DMS 273 treated with DMSO at 0.1 percent for 48 hours (cell line): Measurements from ENCODE around the gene CCDC184.
A peak's percentile ranks its signal among the peaks of the same experiment; 100 is the strongest.

Experiments used
- DNase-seq: peaks from one replicate; lab custom pipeline; 2025; lab: John Stamatoyannopoulos, UW

The CCDC184 gene

DNA sequence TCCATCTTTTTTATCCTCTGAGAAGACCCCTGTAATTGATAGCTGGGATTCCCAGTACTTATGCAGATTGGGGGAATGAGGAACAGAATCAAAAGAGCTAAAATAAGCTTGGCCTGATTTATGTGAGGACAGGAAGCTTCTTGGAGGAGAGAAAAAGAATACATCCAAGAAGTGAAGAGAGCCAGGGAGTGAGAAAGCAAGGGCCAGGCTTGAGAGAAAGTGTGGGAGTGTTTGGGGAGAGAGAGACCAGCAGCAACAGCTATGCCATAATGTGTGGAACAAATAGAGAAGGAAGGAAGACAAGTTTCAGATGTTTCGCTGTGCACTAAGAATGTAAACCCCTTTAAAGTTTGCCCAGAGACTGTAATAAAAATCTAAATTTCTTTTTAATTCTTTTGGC lies 4.0 kb upstream of the CCDC184 start:
- no peak for DNase-seq

- no peak for DNase-seq
Measured at GRCh38 chr12:48180424-48180823, 3.0 kb upstream of the CCDC184 start.

- DNase-seq, result no peak
Measured at GRCh38 chr12:48180857-48181495, 2.5 kb upstream of the CCDC184 start.

DNA sequence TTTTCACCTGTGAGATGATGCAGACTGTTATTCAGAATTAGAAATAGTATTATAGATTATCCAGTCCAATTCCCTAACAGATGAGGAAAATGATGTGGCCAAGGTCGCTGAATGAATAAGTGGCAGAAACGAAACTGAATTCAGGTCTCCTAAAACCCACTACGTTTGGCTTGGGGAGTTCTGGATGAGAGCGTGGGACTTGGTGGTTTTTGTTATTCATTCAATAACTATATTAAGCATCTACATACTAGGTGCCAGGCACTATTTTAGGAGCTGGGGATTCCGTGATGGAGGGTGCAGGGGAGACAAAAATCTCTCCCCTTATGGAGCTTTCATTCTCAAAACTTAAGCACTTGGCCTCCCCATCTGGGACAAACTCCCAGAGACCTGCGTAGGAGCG lies 813 bp upstream of the CCDC184 start:
- no peak for DNase-seq

DNA sequence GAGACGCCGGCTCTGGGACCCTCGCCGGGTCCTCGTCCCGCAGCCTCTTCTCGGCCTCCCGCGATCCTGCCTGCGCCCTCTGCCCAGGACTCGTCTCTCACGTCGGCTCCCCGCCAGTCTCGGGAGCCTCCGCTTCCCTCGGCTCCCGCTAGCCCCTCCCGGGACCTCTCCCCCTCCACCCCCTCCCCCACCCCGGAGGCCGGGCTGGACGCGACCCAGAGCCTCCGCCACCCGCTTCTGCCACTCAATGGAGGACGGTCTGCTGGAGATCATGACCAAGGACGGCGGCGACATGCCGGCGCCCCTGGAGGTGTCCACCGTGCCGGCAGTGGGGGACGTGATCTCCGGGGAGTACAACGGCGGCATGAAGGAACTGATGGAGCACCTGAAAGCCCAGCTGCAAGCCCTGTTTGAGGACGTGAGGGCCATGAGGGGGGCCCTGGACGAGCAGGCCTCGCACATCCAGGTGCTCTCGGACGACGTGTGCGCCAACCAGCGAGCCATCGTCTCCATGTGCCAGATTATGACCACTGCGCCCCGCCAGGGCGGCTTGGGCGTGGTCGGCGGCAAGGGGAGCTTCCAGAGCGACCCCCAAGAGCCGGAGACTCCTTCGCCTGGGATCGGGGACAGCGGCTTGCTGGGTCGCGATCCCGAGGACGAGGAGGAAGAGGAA lies 568 bp downstream of the CCDC184 start:
- DNase-seq, result no peak

DNA sequence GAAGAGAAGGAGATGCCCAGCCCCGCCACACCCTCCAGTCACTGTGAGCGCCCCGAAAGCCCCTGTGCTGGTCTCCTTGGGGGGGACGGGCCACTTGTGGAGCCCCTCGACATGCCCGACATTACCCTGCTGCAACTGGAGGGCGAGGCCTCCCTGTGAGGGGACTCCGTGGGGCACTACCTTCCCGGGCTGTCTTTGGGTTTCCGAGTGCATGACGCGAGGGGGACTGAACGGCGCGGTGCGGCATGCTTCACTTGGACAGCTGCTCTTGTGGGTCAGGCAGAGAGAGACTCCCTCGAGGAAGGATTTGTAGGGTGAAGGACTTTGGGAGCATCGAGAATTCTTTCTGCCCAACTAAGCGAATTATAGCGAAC lies 1.1 kb downstream of the CCDC184 start:
- DNase-seq, result no peak

- DNase-seq, result no peak
Measured at GRCh38 chr12:48185181-48185919, 1.9 kb downstream of the CCDC184 start.

GRCh38 chr12:48187916-48188695 lies 4.7 kb downstream of the CCDC184 start:
- no peak for DNase-seq

DNA sequence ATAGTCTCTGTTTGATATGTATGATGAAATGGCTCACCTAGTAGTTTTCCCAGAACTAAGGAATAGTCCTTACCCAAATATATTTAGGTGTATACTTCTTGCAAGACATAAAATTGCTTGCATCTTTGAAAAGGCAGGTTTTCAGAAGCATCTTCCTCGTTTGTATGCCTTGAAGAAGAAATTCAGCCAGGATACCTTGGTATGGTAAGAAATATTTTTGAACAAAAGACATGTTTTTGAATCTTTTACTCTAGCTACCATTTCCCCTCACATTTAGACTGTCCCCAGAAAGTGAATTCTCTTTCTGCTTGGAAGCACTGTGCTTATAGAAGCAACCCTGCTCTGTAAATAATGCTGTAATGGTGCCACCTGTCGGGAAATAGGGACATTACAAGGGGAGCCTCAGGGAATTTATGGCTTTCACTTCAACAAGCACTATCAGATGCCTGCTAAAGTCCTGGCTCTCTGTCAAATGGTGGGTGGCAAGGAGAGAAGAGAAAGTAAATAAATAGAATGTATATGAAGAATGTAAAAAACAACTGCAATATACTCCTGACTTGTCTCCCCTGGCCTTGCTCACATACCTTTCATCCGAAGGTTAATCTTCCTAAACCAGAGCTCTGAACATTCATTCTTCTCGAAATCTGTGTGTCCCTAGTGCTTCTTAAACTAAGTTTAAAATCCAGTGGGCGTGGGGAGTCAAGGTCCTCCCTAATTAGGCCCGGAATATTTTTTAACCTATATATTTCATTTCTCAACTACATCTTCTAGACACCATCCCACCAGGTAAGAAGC lies 6.1 kb downstream of the CCDC184 start:
- DNase-seq, result peak; percentile 9

GRCh38 chr12:48191096-48191495 lies 7.7 kb downstream of the CCDC184 start:
- no peak for DNase-seq

DNA sequence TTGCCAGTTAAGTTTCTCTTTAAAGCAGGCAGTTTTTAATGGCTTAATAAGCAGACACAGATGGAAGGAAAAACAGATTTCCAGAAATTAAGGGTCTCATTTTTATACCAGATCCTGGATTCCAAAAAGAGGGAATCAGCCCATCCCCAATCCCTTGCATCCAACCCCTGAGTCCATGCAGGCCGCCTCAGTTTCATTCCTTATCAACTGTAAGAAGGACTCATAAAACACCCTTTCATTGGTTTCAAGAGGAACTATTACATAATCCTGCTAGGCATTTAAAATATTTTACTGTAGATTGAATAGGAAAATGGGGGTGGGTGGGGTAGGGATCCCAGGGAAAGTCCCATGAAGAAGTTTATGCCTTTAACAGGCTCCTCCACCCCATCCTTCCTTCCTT lies 9.4 kb downstream of the CCDC184 start:
- DNase-seq, result no peak

DNA sequence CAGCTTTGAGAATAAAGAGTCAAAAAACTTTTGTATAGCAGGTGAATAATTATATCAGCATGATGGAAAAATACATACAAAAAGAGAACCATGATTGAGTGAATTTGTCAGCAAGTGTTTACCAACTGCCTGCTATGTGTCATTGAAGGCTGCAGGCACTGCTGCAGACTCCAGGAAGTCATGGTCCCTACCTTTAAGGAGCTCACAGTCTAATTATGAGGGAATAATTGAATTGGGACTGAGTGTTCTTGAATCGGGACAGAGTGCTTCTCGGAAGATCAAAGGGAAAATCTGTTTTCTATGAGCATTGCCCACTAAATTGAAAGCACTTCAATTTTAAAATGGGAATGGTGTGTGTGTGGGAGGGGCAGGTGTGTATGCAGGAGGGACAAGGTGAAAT lies 10.2 kb downstream of the CCDC184 start:
- DNase-seq, result no peak

- DNase-seq, result no peak
Measured at GRCh38 chr12:48194799-48195201, 11.4 kb downstream of the CCDC184 start.

GRCh38 chr12:48197549-48197970 lies 14.1 kb downstream of the CCDC184 start:
- peak; percentile 34 for DNase-seq

DNA sequence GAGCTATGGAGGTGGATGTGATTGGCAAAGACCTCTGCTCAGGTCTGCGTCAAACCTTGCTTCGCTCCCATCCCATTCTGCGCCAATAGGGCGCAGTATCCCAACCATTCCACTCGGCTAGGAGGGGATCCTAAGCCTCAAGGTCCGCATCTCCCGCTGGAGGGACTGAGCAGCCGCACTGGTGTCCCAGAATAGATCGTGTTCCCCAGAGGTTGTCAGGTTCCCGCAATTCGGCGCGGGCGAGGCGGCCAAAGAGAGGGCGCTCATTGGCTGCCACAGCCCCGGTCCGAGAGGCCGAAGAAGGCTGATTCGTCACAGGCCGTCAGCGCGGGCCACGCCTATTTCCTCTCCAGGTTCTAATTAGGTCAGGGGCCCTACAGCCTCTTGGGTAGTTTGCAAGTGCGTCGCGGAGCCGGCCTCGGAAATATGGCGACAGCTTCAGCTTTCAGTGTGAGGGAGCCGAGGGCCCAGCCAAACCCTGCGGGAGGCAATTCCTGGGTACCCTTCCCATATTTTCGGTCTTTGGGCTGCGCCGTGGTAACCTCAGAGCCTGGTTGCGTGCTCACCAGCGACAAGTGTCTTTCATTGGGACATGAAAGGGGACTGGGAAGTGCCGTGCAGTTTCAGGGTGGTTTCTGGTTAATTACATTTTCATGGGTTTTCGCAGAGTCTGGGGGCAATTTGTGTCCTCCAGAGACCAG lies 14.7 kb downstream of the CCDC184 start:
- peak; percentile 94 for DNase-seq

DNA sequence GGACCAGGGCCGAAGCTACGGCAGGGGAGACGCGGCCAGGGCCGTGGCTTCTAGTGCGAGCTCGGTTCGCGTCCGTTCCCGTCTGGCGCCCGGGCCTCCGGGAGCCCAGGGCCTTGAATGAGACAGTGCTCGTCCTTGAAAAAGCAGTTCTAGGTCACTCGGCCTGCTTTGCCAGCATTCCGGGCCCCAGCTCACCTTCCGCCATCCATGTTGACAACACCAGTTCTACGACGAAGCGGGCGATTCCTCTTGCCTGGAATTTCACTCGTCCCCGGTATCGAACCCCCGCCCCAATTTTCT lies 15.2 kb downstream of the CCDC184 start:
- DNase-seq, result no peak

GRCh38 chr12:48198985-48199384 lies 15.5 kb downstream of the CCDC184 start:
- DNase-seq, result no peak

DNA sequence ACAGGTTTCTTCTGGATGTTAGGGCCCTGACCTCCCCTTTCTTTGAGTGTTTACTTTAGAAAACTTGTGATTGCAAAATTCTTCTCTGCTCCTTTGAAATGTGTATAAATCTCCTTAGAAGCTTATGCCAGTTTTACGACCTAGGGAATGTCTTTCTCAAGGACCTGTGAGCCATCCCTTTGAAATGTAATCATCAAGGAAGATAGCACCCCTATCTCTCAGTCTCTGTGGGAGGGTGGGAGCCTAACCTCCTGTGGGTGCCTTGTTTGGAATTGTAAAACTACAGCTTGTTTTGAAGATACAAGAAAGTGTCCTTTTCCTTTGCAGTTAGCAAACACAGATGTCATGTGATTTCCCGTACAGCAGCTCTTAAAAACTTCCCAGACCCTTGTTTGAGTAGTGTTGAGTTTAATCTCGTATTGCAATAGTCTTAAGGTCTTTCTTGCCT lies 16.4 kb downstream of the CCDC184 start:
- DNase-seq, result no peak

DNA sequence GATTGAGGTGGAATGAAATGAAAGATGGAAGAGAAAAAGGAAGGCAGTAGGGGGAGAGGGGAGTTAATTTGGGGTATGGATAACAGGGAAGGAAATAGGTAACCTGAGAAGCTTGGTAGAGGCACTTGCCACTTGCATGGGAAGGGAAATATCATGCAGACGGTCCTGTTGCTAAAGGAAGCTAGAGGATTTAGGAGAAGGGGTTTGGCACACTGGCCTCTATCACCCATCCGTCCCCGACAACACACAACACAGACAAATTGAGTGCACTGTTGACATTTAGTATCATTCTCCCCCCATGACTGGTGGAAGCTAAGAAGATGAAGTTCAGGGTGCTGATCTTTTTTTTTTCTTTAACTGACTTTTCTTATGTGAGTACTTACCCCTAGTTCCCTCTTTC lies 17.6 kb downstream of the CCDC184 start:
- no peak for DNase-seq

DNA sequence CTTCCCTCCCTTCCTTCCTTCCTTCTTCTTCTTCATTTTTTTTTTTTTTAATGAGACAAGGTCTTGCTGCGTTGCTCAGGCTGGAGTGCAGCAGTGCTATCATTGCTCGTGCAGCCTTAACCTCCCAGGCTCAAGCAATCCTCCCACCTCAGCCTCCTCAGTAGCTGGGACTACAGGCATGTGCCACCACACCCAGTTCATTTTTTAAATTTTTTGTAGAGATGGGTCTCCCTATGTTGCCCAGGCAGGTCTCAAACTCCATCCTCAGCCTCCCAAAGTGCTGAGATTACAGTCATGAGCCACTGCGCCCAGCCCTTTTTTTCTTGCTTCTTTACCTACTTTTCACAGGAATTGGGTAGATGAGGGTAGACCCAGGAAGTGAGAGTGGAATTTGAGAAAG lies 18.1 kb downstream of the CCDC184 start:
- no peak for DNase-seq

- no peak for DNase-seq
Measured at GRCh38 chr12:48202766-48203165, 19.3 kb downstream of the CCDC184 start.
